K562 (cell line): ENCODE data around the gene BMP8B. TPM values are rescaled to one million over a fixed set of nuclear protein-coding genes. Genes with fewer than 3 reads are reported as not detected.

Experiments used
- ARID4B ChIP-seq: sonication (generic); formaldehyde crosslinking; IDR thresholded peaks from 2 replicates; pipeline ENCODE4 v1.8.0; 2022; ENCODE audit warnings: mild to moderate bottlenecking, missing genetic modification reagents
- ATF1 ChIP-seq, 2 experiments: fragments of 450-650 bp in 1 of 2; IDR thresholded peaks; 2 replicates each; pipeline ENCODE4 v1.6.1; 2016; ENCODE audit warnings: missing compliant biosample characterization in 1 of 2, missing genetic modification characterization in 1 of 2
- C11orf30 ChIP-seq: fragments of 450-650 bp; IDR thresholded peaks from 2 replicates; pipeline ENCODE4 v1.6.1; 2016; ENCODE audit warnings: low read depth, mild to moderate bottlenecking
- CREB1 ChIP-seq, 2 experiments: sonication (generic) in 1 of 2; formaldehyde crosslinking in 1 of 2; IDR thresholded peaks; 2 replicates each; pipeline versions ENCODE4 v1.6.1 to v1.8.0; 2012 to 2022; ENCODE audit warnings: inconsistent platforms in 1 of 2, mild to moderate bottlenecking in 1 of 2, missing genetic modification reagents in 1 of 2, moderate library complexity in 1 of 2
- ESRRA ChIP-seq: fragments of 450-650 bp; IDR thresholded peaks from 2 replicates; pipeline ENCODE4 v1.6.1; 2014; ENCODE audit warnings: low read depth, mild to moderate bottlenecking, moderate library complexity, borderline replicate concordance
- FOXP1 ChIP-seq: sonication (generic); formaldehyde crosslinking; IDR thresholded peaks from 2 replicates; pipeline ENCODE4 v1.8.0; 2022; ENCODE audit warnings: mild to moderate bottlenecking, missing genetic modification reagents
- GMEB1 ChIP-seq: fragments of 250-450 bp; sonication (Bioruptor Pico); IDR thresholded peaks from 2 replicates; pipeline ENCODE4 v1.4.0; 2020; ENCODE audit warnings: mild to moderate bottlenecking
- MNT ChIP-seq, 2 experiments: fragments of 450-650 bp; conservative IDR thresholded peaks; 2 replicates each; pipeline ENCODE4 v1.6.1; 2017; ENCODE audit warnings: mild to moderate bottlenecking in 2 of 2, moderate library complexity in 2 of 2
- MXD1 ChIP-seq: fragments of 250-450 bp; sonication (Bioruptor Pico); IDR thresholded peaks from 2 replicates; pipeline ENCODE4 v1.8.0; 2021; ENCODE audit warnings: borderline replicate concordance, mild to moderate bottlenecking, moderate library complexity; ENCODE audit not compliant: poor library complexity, severe bottlenecking
- NR2C1 ChIP-seq, 2 experiments: fragments of 450-650 bp; IDR thresholded peaks; 2 replicates each; pipeline ENCODE4 v1.6.1; 2017; ENCODE audit warnings: mild to moderate bottlenecking in 2 of 2, antibody characterized with exemption in 1 of 2, inconsistent platforms in 1 of 2, missing compliant biosample characterization in 1 of 2, missing genetic modification characterization in 1 of 2
- RBBP5 ChIP-seq: fragments of 200-600 bp; sonication (generic); IDR thresholded peaks from 2 replicates; pipeline ENCODE4 v1.6.1; 2012; ENCODE audit warnings: borderline replicate concordance, mild to moderate bottlenecking, low read length, control low read depth, inconsistent platforms; ENCODE audit not compliant: insufficient read depth, poor library complexity, severe bottlenecking
- RFX1 ChIP-seq: fragments of 450-650 bp; IDR thresholded peaks from 2 replicates; pipeline ENCODE4 v1.6.1; 2016; ENCODE audit warnings: mild to moderate bottlenecking, moderate library complexity
- SIN3A ChIP-seq, 2 experiments: fragments of 150-350 bp in 1 of 2; IDR thresholded peaks; 2 replicates each; pipeline ENCODE4 v1.6.1; 2011 to 2016; ENCODE audit warnings: borderline replicate concordance in 2 of 2, low read depth in 2 of 2, low read length in 2 of 2, mild to moderate bottlenecking in 2 of 2, moderate library complexity in 2 of 2; ENCODE audit not compliant: control insufficient read depth in 1 of 2
- THAP7 ChIP-seq: fragments of 250-450 bp; sonication (Bioruptor Pico); IDR thresholded peaks from 2 replicates; pipeline ENCODE4 v1.5.0; 2021
- ZC3H11A ChIP-seq: IDR thresholded peaks from 2 replicates; pipeline ENCODE4 v1.6.1; 2012; ENCODE audit warnings: low read depth, low read length, improper control_type of control experiment
- polyA plus RNA-seq, 8 experiments: library from polyadenylated mRNA; depleted of rRNA in 4 of 8; stranded (reverse) in 5 of 8; unstranded in 3 of 8; fragments of >200 nt; fragmentation: Nextera tagmentation in 2 of 8; fragmentation: Illumina TruSeq in 1 of 8; extraction: Ambion mirVana in 2 of 8; extraction: Trizol in 1 of 8; gene quantifications; 2 replicates each; pipeline versions ENCODE4 v1.2.1 to v1.2.3, GENCODE V29; 2011 to 2014; ENCODE audit warnings: inconsistent platforms in 1 of 8, missing spikeins in 1 of 8
- total RNA-seq, 7 experiments: library from RNA; depleted of rRNA in 6 of 7; stranded (reverse); fragments of >200 nt in 6 of 7; fragmentation: Illumina TruSeq in 2 of 7; extraction: Trizol in 2 of 7; gene quantifications; 2 replicates each; pipeline versions ENCODE4 v1.2.1 to v1.2.3, GENCODE V29; 2011 to 2021; ENCODE audit warnings: low replicate concordance in 1 of 7

The BMP8B gene
- total and polyA plus RNA-seq, 9 of the 15 experiments (the other 6 are each of a cell fraction or from before 2014, with no cell fraction given): 0.03 to 0.33 (median 0.14) TPM

- TF ChIP-seq ATF1 (CRISPR knock-in tag; IDR thresholded peaks at IDR 0.05) (no peak), ATF1 (tag; IDR thresholded peaks at IDR 0.05) (peak; percentile 60), MXD1 (CRISPR knock-in tag) (no peak), NR2C1 (IDR thresholded peaks at IDR 0.05) (peak; percentile 42; the same call in 1 of the 2 replicates), NR2C1 (tag; IDR thresholded peaks at IDR 0.05) (peak; percentile 33; the same call in 1 of the 2 replicates), C11orf30 (peak; percentile 97), CREB1 (IDR thresholded peaks at IDR 0.05) (no peak), CREB1 (CRISPR knock-in tag; IDR thresholded peaks at IDR 0.05) (peak; percentile 50; the same call in 1 of the 2 replicates), GMEB1 (CRISPR knock-in tag) (0 out of 2 replicates have a peak, but pooled peaks have one; percentile 37), SIN3A (IDR thresholded peaks at IDR 0.05; ENCODE audit: borderline replicate concordance in 2 of 2, control insufficient read depth in 1 of 2, low read depth in 2 of 2, low read length in 2 of 2) (0 out of 4 replicates have a peak, but pooled peaks have one; percentile 31 to 54), FOXP1 (CRISPR knock-in tag) (no peak), ESRRA (peak; percentile 30; the same call in 1 of the 2 replicates), THAP7 (CRISPR knock-in tag) (no peak), RFX1 (peak; percentile 59), MNT (conservative IDR thresholded peaks at IDR 0.05) (peak in 1 of 2 experiments; percentile 78; a peak in 3 of 4 replicates), ARID4B (CRISPR knock-in tag) (peak; percentile 45; the same call in 1 of the 2 replicates), ZC3H11A (no peak), RBBP5 (peak; percentile 86)
Measured at GRCh38 chr1:39738622-39739366, 49.9 kb downstream of the BMP8B start, which contains the start of gene PPIE (continued).
